Measurements from ENCODE around the gene XRCC3.

Gene XRCC3

GRCh38 chr14:103762036-103762435 lies 46.8 kb upstream of the XRCC3 start:
- no peak overlapping the region for H2AFZ ChIP-seq (ENCODE audit: low read depth, low read length, severe bottlenecking)
- no peaks in the 10 kb centered on the region for H3K9me2 ChIP-seq (replicated peaks; ENCODE audit: insufficient read depth, low read length)
- H3F3A ChIP-seq (ENCODE audit: insufficient read depth): no peaks in the 10 kb centered on the region
- no peak overlapping the region for H3K4me2 ChIP-seq (ENCODE audit: low read depth, low read length, poor library complexity, severe bottlenecking)
- no peaks in the 10 kb centered on the region for H4K20me1 ChIP-seq (ENCODE audit: low read depth, low read length)
- no peaks in the 10 kb centered on the region for H3K9me3 ChIP-seq (ENCODE audit: insufficient read depth, low read length)
- no peak overlapping the region for H3K27ac ChIP-seq (ENCODE audit: low read depth, low read length)
- H3K27me3 ChIP-seq (ENCODE audit: low read length): no peaks in the 10 kb centered on the region
- H3K4me3 ChIP-seq (ENCODE audit: insufficient read depth, low read length, poor library complexity, severe bottlenecking): no peak overlapping the region
- no peak overlapping the region for H3K9ac ChIP-seq (ENCODE audit: low read length)
- TF ChIP-seq EZH2phosphoT487 (conservative IDR thresholded peaks at IDR 0.05; ENCODE audit: low read length): no peak
- no peak for TF ChIP-seq CTCF (IDR thresholded peaks at IDR 0.05; ENCODE audit: insufficient read depth, low read length, poor library complexity, severe bottlenecking)
- no peaks in the 10 kb centered on the region for H3K79me2 ChIP-seq (ENCODE audit: insufficient read depth, low read length)
- no peaks in the 10 kb centered on the region for H3K36me3 ChIP-seq (ENCODE audit: low read length)

DNA sequence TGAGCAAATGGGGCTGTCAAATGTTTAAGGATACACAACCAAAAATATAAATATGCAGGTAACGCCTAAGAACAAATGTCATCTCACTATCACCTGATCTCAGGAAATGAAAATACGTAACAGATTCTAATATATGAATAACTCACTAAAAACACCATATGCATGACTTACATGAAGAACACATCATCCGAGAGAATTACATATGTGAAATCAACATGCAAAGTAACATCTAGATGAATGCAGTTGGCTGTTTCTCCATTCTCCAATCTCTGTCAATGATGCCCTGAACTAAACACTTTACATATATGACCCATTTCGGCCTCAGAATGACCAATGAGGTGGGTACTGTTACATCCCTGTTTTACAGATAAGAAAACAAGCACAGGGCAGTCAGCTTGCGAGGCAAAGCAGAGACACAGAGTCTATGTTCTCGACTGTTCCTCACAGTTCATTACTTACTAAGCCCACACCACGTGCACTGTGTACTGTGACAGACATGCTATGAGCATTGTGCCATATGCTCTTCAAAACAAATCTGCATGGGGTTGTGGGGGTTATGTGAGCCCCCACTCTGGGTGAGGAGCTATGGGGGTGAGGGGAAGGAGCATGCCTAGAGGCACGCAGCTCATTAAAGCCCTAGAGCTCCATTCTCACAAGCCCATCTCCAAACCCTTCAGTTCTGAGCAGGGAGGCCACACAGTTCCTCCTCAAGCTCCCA lies 43.0 kb upstream of the XRCC3 start:
- Histone ChIP-seq H3K79me2 (ENCODE audit: insufficient read depth, low read length) (no peaks in the 10 kb centered on the region), H3F3A (ENCODE audit: insufficient read depth) (no peaks in the 10 kb centered on the region)

GRCh38 chr14:103755060-103755459 lies 39.8 kb upstream of the XRCC3 start:
- no peaks in the 10 kb centered on the region for H3K27me3 ChIP-seq (ENCODE audit: low read length)
- no peaks in the 10 kb centered on the region for H3F3A ChIP-seq (ENCODE audit: insufficient read depth)
- H3K4me3 ChIP-seq (ENCODE audit: insufficient read depth, low read length, poor library complexity, severe bottlenecking): no peak overlapping the region
- no peaks in the 10 kb centered on the region for H3K9me2 ChIP-seq (replicated peaks; ENCODE audit: insufficient read depth, low read length)
- no peak overlapping the region for H3K9ac ChIP-seq (ENCODE audit: low read length)
- no peak overlapping the region for H3K27ac ChIP-seq (ENCODE audit: low read depth, low read length)
- no peak for TF ChIP-seq EZH2phosphoT487 (conservative IDR thresholded peaks at IDR 0.05; ENCODE audit: low read length)
- TF ChIP-seq CTCF (IDR thresholded peaks at IDR 0.05; ENCODE audit: insufficient read depth, low read length, poor library complexity, severe bottlenecking): no peak
- H3K36me3 ChIP-seq (ENCODE audit: low read length): no peaks in the 10 kb centered on the region
- no peaks in the 10 kb centered on the region for H3K79me2 ChIP-seq (ENCODE audit: insufficient read depth, low read length)
- H3K9me3 ChIP-seq (ENCODE audit: insufficient read depth, low read length): no peaks in the 10 kb centered on the region
- H4K20me1 ChIP-seq (ENCODE audit: low read depth, low read length): no peaks in the 10 kb centered on the region
- no peak overlapping the region for H2AFZ ChIP-seq (ENCODE audit: low read depth, low read length, severe bottlenecking)
- H3K4me2 ChIP-seq (ENCODE audit: low read depth, low read length, poor library complexity, severe bottlenecking): no peak overlapping the region

More for the DNA sequence above, 43.0 kb upstream of the XRCC3 start:
- Histone ChIP-seq H3K4me2 (ENCODE audit: low read depth, low read length, poor library complexity, severe bottlenecking) (no peak overlapping the region), H3K36me3 (ENCODE audit: low read length) (no peaks in the 10 kb centered on the region), H2AFZ (ENCODE audit: low read depth, low read length, severe bottlenecking) (no peak overlapping the region), H3K9ac (ENCODE audit: low read length) (no peak overlapping the region), H4K20me1 (ENCODE audit: low read depth, low read length) (no peaks in the 10 kb centered on the region), H3K27me3 (ENCODE audit: low read length) (no peaks in the 10 kb centered on the region), H3K27ac (ENCODE audit: low read depth, low read length) (no peak overlapping the region), H3K9me3 (ENCODE audit: insufficient read depth, low read length) (no peaks in the 10 kb centered on the region), H3K9me2 (replicated peaks; ENCODE audit: insufficient read depth, low read length) (no peaks in the 10 kb centered on the region), H3K4me3 (ENCODE audit: insufficient read depth, low read length, poor library complexity, severe bottlenecking) (no peak overlapping the region)
- TF ChIP-seq CTCF (IDR thresholded peaks at IDR 0.05; ENCODE audit: insufficient read depth, low read length, poor library complexity, severe bottlenecking): no peak
- TF ChIP-seq EZH2phosphoT487 (conservative IDR thresholded peaks at IDR 0.05; ENCODE audit: low read length): no peak

Data from SU-DHL-6 (cell line).